GM12874 (cell line): ENCODE data around the gene TBL3.

Experiments used
- TF ChIP-seq, protein P1 (sequence below): IDR thresholded peaks from 2 replicates; pipeline ENCODE4 v1.5.1; 2011; ENCODE audit warnings: low read depth, mild to moderate bottlenecking, control low read depth, low read length, moderate library complexity; ENCODE audit not compliant: insufficient read depth

The TBL3 gene

GRCh38 chr16:1976951-1977874, 5.4 kb downstream of the TBL3 start:
- TF ChIP-seq, protein P1, sequence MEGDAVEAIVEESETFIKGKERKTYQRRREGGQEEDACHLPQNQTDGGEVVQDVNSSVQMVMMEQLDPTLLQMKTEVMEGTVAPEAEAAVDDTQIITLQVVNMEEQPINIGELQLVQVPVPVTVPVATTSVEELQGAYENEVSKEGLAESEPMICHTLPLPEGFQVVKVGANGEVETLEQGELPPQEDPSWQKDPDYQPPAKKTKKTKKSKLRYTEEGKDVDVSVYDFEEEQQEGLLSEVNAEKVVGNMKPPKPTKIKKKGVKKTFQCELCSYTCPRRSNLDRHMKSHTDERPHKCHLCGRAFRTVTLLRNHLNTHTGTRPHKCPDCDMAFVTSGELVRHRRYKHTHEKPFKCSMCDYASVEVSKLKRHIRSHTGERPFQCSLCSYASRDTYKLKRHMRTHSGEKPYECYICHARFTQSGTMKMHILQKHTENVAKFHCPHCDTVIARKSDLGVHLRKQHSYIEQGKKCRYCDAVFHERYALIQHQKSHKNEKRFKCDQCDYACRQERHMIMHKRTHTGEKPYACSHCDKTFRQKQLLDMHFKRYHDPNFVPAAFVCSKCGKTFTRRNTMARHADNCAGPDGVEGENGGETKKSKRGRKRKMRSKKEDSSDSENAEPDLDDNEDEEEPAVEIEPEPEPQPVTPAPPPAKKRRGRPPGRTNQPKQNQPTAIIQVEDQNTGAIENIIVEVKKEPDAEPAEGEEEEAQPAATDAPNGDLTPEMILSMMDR = no peak

- TF ChIP-seq, protein P1 = no peak
Measured at GRCh38 chr16:1977875-1978268, 6.0 kb downstream of the TBL3 start.

GRCh38 chr16:1978476-1979120, 6.7 kb downstream of the TBL3 start:
- TF ChIP-seq, protein P1 = no peak

- TF ChIP-seq, protein P1 = no peak
Measured at GRCh38 chr16:1979271-1980029, 7.6 kb downstream of the TBL3 start.

- TF ChIP-seq, protein P1 = no peak
Measured at GRCh38 chr16:1980030-1980769, 8.3 kb downstream of the TBL3 start.

DNA sequence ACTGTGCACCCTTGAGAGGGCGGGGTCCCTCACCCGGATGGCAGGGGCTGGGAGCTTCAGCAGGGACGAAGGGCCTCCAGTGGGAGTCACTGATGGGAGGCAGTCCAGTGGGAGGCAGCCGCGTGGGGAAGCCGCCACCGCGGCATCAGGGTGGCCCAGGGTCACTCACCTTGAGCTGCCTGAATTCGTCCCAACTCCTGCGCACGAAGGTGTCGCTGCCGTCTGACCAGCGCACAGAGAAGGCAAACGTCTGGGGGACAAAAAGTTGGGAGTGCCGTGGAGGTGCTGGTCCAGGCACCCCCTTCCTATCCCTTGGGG, 8.9 kb downstream of the TBL3 start:
- TF ChIP-seq, protein P1 = no peak
